GM12878 (cell line): Measurements from ENCODE around the gene PALD1.

Source experiments
- CTCF ChIP-seq, 3 experiments: IDR thresholded peaks in 2 of 3; conservative IDR thresholded peaks in 1 of 3; 2 replicates each; pipeline ENCODE4 v1.5.1; 2011; ENCODE audit warnings: low read depth in 3 of 3, low read length in 3 of 3, mild to moderate bottlenecking in 3 of 3, control low read depth in 2 of 3, moderate library complexity in 2 of 3, inconsistent platforms in 1 of 3, mixed read lengths in 1 of 3; ENCODE audit not compliant: control insufficient read depth in 2 of 3, insufficient read depth in 1 of 3; ENCODE audit errors: extremely low read depth in 1 of 3
- DPF2 ChIP-seq: fragments of 450-650 bp; IDR thresholded peaks from 2 replicates; pipeline ENCODE4 v1.6.1; 2017; ENCODE audit warnings: mild to moderate bottlenecking
- IKZF1 ChIP-seq: fragments of 450-650 bp; conservative IDR thresholded peaks from 2 replicates; pipeline ENCODE4 v1.6.1; 2017; ENCODE audit warnings: antibody characterized with exemption, mild to moderate bottlenecking
- JUNB ChIP-seq: IDR thresholded peaks from 2 replicates; pipeline ENCODE4 v1.6.1; 2016; ENCODE audit warnings: antibody characterized with exemption, mild to moderate bottlenecking
- MEF2A ChIP-seq: IDR thresholded peaks from 2 replicates; pipeline ENCODE4 v1.6.1; 2011; ENCODE audit warnings: low read depth, mild to moderate bottlenecking, low read length, moderate library complexity; ENCODE audit not compliant: insufficient read depth
- RFX5 ChIP-seq: IDR thresholded peaks from 2 replicates; pipeline ENCODE4 v1.6.1; 2011; ENCODE audit warnings: low read depth, low read length, improper control_type of control experiment

GRCh38 chr10:70595566-70596016 is 117.0 kb downstream of the PALD1 start:
- TF ChIP-seq DPF2 (no peak), CTCF (IDR thresholded peaks at IDR 0.05 in 2 of 3, conservative IDR thresholded peaks at IDR 0.05 in 1 of 3; ENCODE audit: control insufficient read depth in 2 of 3, extremely low read depth in 1 of 3, insufficient read depth in 1 of 3, low read depth in 3 of 3, low read length in 3 of 3) (no peak), IKZF1 (no peak), RFX5 (no peak), MEF2A (no peak), JUNB (no peak)
